Stimulated activated CD8-positive, alpha-beta memory T cell treated with anti-CD3 and anti-CD28 coated beads, Interleukin-15, amount 100 ng/mL, for 48 hours (primary cell): ENCODE measurements around the gene STRBP.
"Not testable (repeated sequence)": the region's sequence is repeated elsewhere in the genome, so short reads cannot be mapped to it uniquely, and the experiment has no call there.

Experiments used
- DNase-seq, 2 donors: peaks; one replicate each; pipeline ENCODE4 v3.0.0-alpha.2; 2020; ENCODE audit warnings: low read depth in 2 of 2

STRBP gene

GRCh38 chr9:123249162-123249561, 19.2 kb downstream of the STRBP start:
- not testable (repeated sequence) for DNase-seq

- DNase-seq = no peak
Measured at GRCh38 chr9:123248630-123249029, 19.8 kb downstream of the STRBP start.

GRCh38 chr9:123246534-123246933, 21.9 kb downstream of the STRBP start:
- DNase-seq = no peak

- DNase-seq = no peak
Measured at GRCh38 chr9:123239726-123240125, 28.7 kb downstream of the STRBP start.

GRCh38 chr9:123238365-123238764, 30.0 kb downstream of the STRBP start:
- no peak for DNase-seq

GRCh38 chr9:123237220-123237619, 31.2 kb downstream of the STRBP start:
- no peak for DNase-seq

GRCh38 chr9:123235448-123235847, 32.9 kb downstream of the STRBP start:
- no peak for DNase-seq

GRCh38 chr9:123234853-123235252, 33.5 kb downstream of the STRBP start:
- DNase-seq = no peak

GRCh38 chr9:123232332-123232731, 36.1 kb downstream of the STRBP start:
- no peak for DNase-seq

- no peak for DNase-seq
Measured at GRCh38 chr9:123231421-123231820, 37.0 kb downstream of the STRBP start.

GRCh38 chr9:123228967-123229366, 39.4 kb downstream of the STRBP start:
- DNase-seq = no peak

- DNase-seq = no peak
Measured at GRCh38 chr9:123225995-123226394, 42.4 kb downstream of the STRBP start.

- peak; percentile 39 to 51 for DNase-seq
Measured at GRCh38 chr9:123225374-123225813, 43.0 kb downstream of the STRBP start.

- DNase-seq = no peak
Measured at GRCh38 chr9:123220127-123220526, 48.3 kb downstream of the STRBP start.

- DNase-seq = no peak
Measured at GRCh38 chr9:123218831-123219230, 49.6 kb downstream of the STRBP start.

- DNase-seq = no peak
Measured at GRCh38 chr9:123217128-123217654, 51.2 kb downstream of the STRBP start.

GRCh38 chr9:123216251-123216797, 52.1 kb downstream of the STRBP start:
- DNase-seq = no peak

- DNase-seq = no peak
Measured at GRCh38 chr9:123211081-123211480, 57.3 kb downstream of the STRBP start.

GRCh38 chr9:123208626-123209174, 59.7 kb downstream of the STRBP start:
- DNase-seq = no peak

- no peak for DNase-seq
Measured at GRCh38 chr9:123206065-123206464, 62.3 kb downstream of the STRBP start.

GRCh38 chr9:123201083-123201482, 67.3 kb downstream of the STRBP start:
- no peak for DNase-seq

GRCh38 chr9:123200469-123200868, 67.9 kb downstream of the STRBP start:
- DNase-seq = not testable (repeated sequence)

GRCh38 chr9:123196124-123196523, 72.3 kb downstream of the STRBP start:
- DNase-seq = no peak

GRCh38 chr9:123194023-123194422, 74.4 kb downstream of the STRBP start:
- no peak for DNase-seq
